NCI-H524 (cell line): ENCODE results near the gene ELMO1.

Experiments used
- DNase-seq, 2 experiments: peaks; one replicate each; lab custom pipeline; 2025; lab: John Stamatoyannopoulos, UW

ELMO1 gene

GRCh38 chr7:36911788-36912187 is 536.9 kb downstream of the ELMO1 start:
- no peak for DNase-seq

- no peak for DNase-seq
These were observed 537.8 kb downstream of the ELMO1 start for GRCh38 chr7:36910859-36911258.

GRCh38 chr7:36910401-36910800 is 538.3 kb downstream of the ELMO1 start:
- no peak for DNase-seq

- no peak for DNase-seq
These were observed 541.6 kb downstream of the ELMO1 start for GRCh38 chr7:36906956-36907635.

GRCh38 chr7:36906448-36906847 is 542.2 kb downstream of the ELMO1 start:
- no peak for DNase-seq

GRCh38 chr7:36905841-36906240 is 542.8 kb downstream of the ELMO1 start:
- DNase-seq = no peak

GRCh38 chr7:36904802-36905201 is 543.9 kb downstream of the ELMO1 start:
- peak in 1 of 2 experiments; percentile 4 for DNase-seq

GRCh38 chr7:36904101-36904500 is 544.6 kb downstream of the ELMO1 start:
- DNase-seq = peak; percentile 5 to 54

- peak in 1 of 2 experiments; percentile 16 for DNase-seq
These were observed 547.5 kb downstream of the ELMO1 start for GRCh38 chr7:36900988-36901710.

- DNase-seq = no peak
These were observed 550.5 kb downstream of the ELMO1 start for GRCh38 chr7:36898186-36898585.

- no peak for DNase-seq
These were observed 551.6 kb downstream of the ELMO1 start for GRCh38 chr7:36896956-36897590.

- DNase-seq = no peak
These were observed 552.2 kb downstream of the ELMO1 start for GRCh38 chr7:36896418-36896817.

- no peak for DNase-seq
These were observed 553.5 kb downstream of the ELMO1 start for GRCh38 chr7:36895192-36895591.

- no peak for DNase-seq
These were observed 554.5 kb downstream of the ELMO1 start for GRCh38 chr7:36894190-36894589.

- DNase-seq = no peak
These were observed 559.5 kb downstream of the ELMO1 start for GRCh38 chr7:36889182-36889581.

GRCh38 chr7:36887969-36888368 is 560.7 kb downstream of the ELMO1 start:
- no peak for DNase-seq

GRCh38 chr7:36887233-36887632 is 561.4 kb downstream of the ELMO1 start:
- DNase-seq = no peak

- peak; percentile 11 to 56 for DNase-seq
These were observed 563.8 kb downstream of the ELMO1 start for GRCh38 chr7:36884910-36885309.

GRCh38 chr7:36884351-36884750 is 564.3 kb downstream of the ELMO1 start:
- DNase-seq = no peak

- no peak for DNase-seq
These were observed 567.3 kb downstream of the ELMO1 start for GRCh38 chr7:36881233-36881874.

GRCh38 chr7:36880108-36880507 is 568.6 kb downstream of the ELMO1 start:
- DNase-seq = no peak

- no peak for DNase-seq
These were observed 569.6 kb downstream of the ELMO1 start for GRCh38 chr7:36879021-36879420.

GRCh38 chr7:36878288-36878687 is 570.4 kb downstream of the ELMO1 start:
- no peak for DNase-seq
